PC-3 (cell line): ENCODE results near the gene REEP3. TPM values are rescaled to one million over a fixed set of nuclear protein-coding genes. Genes with fewer than 3 reads are reported as not detected.

ENCODE experiments used
- ATAC-seq: fragments of 200-7000 bp; cut with Tn5 transposase; 2 replicates; pipeline ENCODE4 v1.9.1; 2020; ENCODE audit warnings: mild to moderate bottlenecking, moderate library complexity
- BruUV-seq: library from RNA; stranded (reverse); fragments of 400-500 nt; replicated peaks from 2 replicates; lab custom pipeline; 2021; lab: Mats Ljungman, UMichigan
- CTCF ChIA-PET: fragments of 300-600 bp; sonication (Branson Sonifier 250); formaldehyde crosslinking; loops from one replicate; lab custom pipeline; 2022; ENCODE audit warnings: antibody characterized with exemption; lab: Charles Lee
- POLR2A ChIA-PET: fragments of 300-600 bp; sonication (Branson Sonifier 250); formaldehyde crosslinking; loops from one replicate; lab custom pipeline; 2022; ENCODE audit warnings: antibody characterized with exemption; ENCODE audit not compliant: unreplicated experiment; lab: Charles Lee
- DNase-seq: peaks from one replicate; pipeline ENCODE4 v3.0.0-alpha.2; 2015
- H2AFZ ChIP-seq: fragments of 300-600 bp; sonication (generic); 2 replicates; pipeline ENCODE4 v1.6.0; 2016; ENCODE audit warnings: antibody characterized with exemption, low read length
- H3F3A ChIP-seq: fragments of 300-600 bp; sonication (generic); one replicate; pipeline ENCODE4 v1.6.0; 2017; ENCODE audit warnings: antibody characterized with exemption, low read length, control low read depth, mild to moderate bottlenecking; ENCODE audit not compliant: unreplicated experiment
- H3K27ac ChIP-seq: fragments of 300-600 bp; sonication (generic); 2 replicates; pipeline ENCODE4 v1.5.1; 2016; ENCODE audit warnings: mild to moderate bottlenecking, low read length
- H3K27me3 ChIP-seq: fragments of 300-600 bp; sonication (generic); 2 replicates; pipeline ENCODE4 v1.6.1; 2016; ENCODE audit warnings: low read length, mixed read lengths
- H3K36me3 ChIP-seq: fragments of 300-600 bp; sonication (generic); 2 replicates; pipeline ENCODE4 v1.6.1; 2016; ENCODE audit warnings: low read depth, mixed run types, low read length, mixed read lengths
- H3K4me1 ChIP-seq: fragments of 300-600 bp; sonication (generic); 2 replicates; pipeline ENCODE4 v1.5.1; 2016; ENCODE audit warnings: low read length; ENCODE audit not compliant: insufficient read depth
- H3K4me2 ChIP-seq: fragments of 300-600 bp; sonication (generic); 2 replicates; pipeline ENCODE4 v1.6.0; 2016; ENCODE audit warnings: low read length
- H3K4me3 ChIP-seq: fragments of 300-600 bp; sonication (generic); 2 replicates; pipeline ENCODE4 v1.5.1; 2016; ENCODE audit warnings: mild to moderate bottlenecking, low read length, mixed read lengths
- H3K79me2 ChIP-seq: fragments of 300-600 bp; sonication (generic); 2 replicates; pipeline ENCODE4 v1.6.1; 2017; ENCODE audit warnings: low read length, mixed read lengths
- H3K9ac ChIP-seq: fragments of 300-600 bp; sonication (generic); 2 replicates; pipeline ENCODE4 v1.6.0; 2016; ENCODE audit warnings: mild to moderate bottlenecking, low read length
- H3K9me2 ChIP-seq: fragments of 300-600 bp; sonication (generic); replicated peaks from 2 replicates; pipeline ENCODE4 v1.6.1; 2016; ENCODE audit warnings: mixed run types, low read length, mixed read lengths
- H3K9me3 ChIP-seq: fragments of 300-600 bp; sonication (generic); 2 replicates; pipeline ENCODE4 v1.6.1; 2016; ENCODE audit warnings: low read length, mixed read lengths
- H4K20me1 ChIP-seq: fragments of 300-600 bp; sonication (generic); 2 replicates; pipeline ENCODE4 v1.6.1; 2016; ENCODE audit warnings: low read length, mixed read lengths
- CTCF ChIP-seq: fragments of 300-600 bp; sonication (generic); conservative IDR thresholded peaks from 2 replicates; pipeline ENCODE4 v1.5.1; 2017; ENCODE audit warnings: antibody characterized with exemption, low read depth, mild to moderate bottlenecking, low read length
- EZH2 ChIP-seq: fragments of 300-600 bp; sonication (generic); IDR thresholded peaks from one replicate; pipeline ENCODE4 v1.6.1; 2017; ENCODE audit warnings: antibody characterized with exemption, mild to moderate bottlenecking, low read length; ENCODE audit not compliant: unreplicated experiment
- EZH2phosphoT487 ChIP-seq: fragments of 300-600 bp; sonication (generic); IDR thresholded peaks from 2 replicates; pipeline ENCODE4 v1.6.1; 2018; ENCODE audit warnings: mild to moderate bottlenecking, antibody characterized with exemption, low read length, borderline replicate concordance
- intact Hi-C: fragments of 100-400 bp; cut with micrococcal nuclease; formaldehyde crosslinking; loops from 2 replicates; pipeline ENCODE4 v1.9.0; 2023
- total RNA-seq: library from RNA; depleted of rRNA; stranded (reverse); fragments of >200 nt; gene quantifications from 2 replicates; pipeline ENCODE4 v1.2.3, GENCODE V29; 2014

REEP3 gene
- total RNA-seq, 1 experiment from 2014 or later, result 75.2 TPM

GRCh38 chr10:63521416-63522276 lies 445 bp downstream of the REEP3 start:
- H3K9me3 ChIP-seq, result no peaks in the 10 kb centered on the region
- H3K36me3 ChIP-seq, result 0 out of 2 replicates have a peak, but pooled peaks cover 6% of the 10 kb centered on the region
- peak overlapping the region; percentile 85 for H3K27ac ChIP-seq
- ATAC-seq (peak; percentile 58), DNase-seq (peak; percentile 94)
- peak overlapping the region; percentile 86 for H3K4me2 ChIP-seq
- H3K4me1 ChIP-seq, result peaks cover 65% of the 10 kb centered on the region
- no TSS peak for BruUV-seq
- H4K20me1 ChIP-seq, result peaks cover 36% of the 10 kb centered on the region
- peak overlapping the region; percentile 91 for H3K9ac ChIP-seq
- peak overlapping the region; percentile 69 for H2AFZ ChIP-seq
- no peaks in the 10 kb centered on the region for H3K27me3 ChIP-seq
- H3K4me3 ChIP-seq, result peak overlapping the region; percentile 75
- POLR2A ChIA-PET, result interaction anchor here (0.6 to 1.1 kb wide), 7 partner anchors 32 to 315 kb away, joined by 3 to 8 read pairs (median 5); no protein-coding TSS in a partner anchor
- intact Hi-C loops, result loop anchor here (1.0 to 5.0 kb wide), 5 partner anchors 66 to 305 kb away; no protein-coding TSS in a partner anchor
- H3F3A ChIP-seq, result peaks cover 10% of the 10 kb centered on the region
- no peaks in the 10 kb centered on the region for H3K9me2 ChIP-seq
- TF ChIP-seq CTCF (no peak), EZH2 (no peak), EZH2phosphoT487 (no peak)
- peaks cover 92% of the 10 kb centered on the region for H3K79me2 ChIP-seq
- CTCF ChIA-PET, result no interaction called here

DNA sequence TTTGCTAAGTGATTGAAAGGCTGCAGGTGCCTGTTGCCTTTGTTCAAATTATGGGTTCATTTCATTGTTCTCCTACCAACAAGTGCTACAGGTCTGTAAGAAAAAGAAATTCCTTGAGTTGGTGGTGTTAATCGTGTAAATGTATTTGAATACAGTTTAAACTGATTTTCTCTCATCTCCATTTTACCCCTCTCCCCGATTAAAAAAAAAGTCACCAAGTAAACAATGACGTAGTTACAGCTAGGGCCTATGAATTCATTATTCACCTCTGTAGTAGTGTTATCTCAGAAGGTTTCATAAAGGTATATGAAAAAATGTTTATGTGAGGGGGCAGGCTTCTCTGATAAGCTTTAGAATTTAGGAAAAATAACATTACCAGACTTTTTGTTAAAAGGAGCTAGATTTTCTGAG lies 1.1 kb downstream of the REEP3 start:
- no peak for ATAC-seq

More for the DNA sequence above, 1.1 kb downstream of the REEP3 start:
- 0 out of 2 replicates have a peak, but pooled peaks cover 11% of the 10 kb centered on the region for H3K36me3 ChIP-seq
- H3K27me3 ChIP-seq, result no peaks in the 10 kb centered on the region
- intact Hi-C loops, result loop anchor here (2.0 to 5.0 kb wide), 2 partner anchors 65 to 253 kb away; no protein-coding TSS in a partner anchor
- H3K27ac ChIP-seq, result peak overlapping the region; percentile 85
- peaks cover 59% of the 10 kb centered on the region for H3K4me1 ChIP-seq
- no peaks in the 10 kb centered on the region for H3K9me3 ChIP-seq
- H4K20me1 ChIP-seq, result peaks cover 35% of the 10 kb centered on the region
- POLR2A ChIA-PET, result interaction anchor here (0.6 to 1.1 kb wide), 6 partner anchors 31 to 316 kb away, joined by 3 to 8 read pairs (median 4); no protein-coding TSS in a partner anchor
- DNase-seq, result peak; percentile 71
- H3F3A ChIP-seq, result peaks cover 10% of the 10 kb centered on the region
- peak overlapping the region; percentile 91 for H3K9ac ChIP-seq
- CTCF ChIA-PET, result no interaction called here
- BruUV-seq, result TSS peak; percentile 55
- H3K4me2 ChIP-seq, result peak overlapping the region; percentile 86
- peak overlapping the region; percentile 75 for H3K4me3 ChIP-seq
- TF ChIP-seq CTCF (no peak), EZH2phosphoT487 (no peak), EZH2 (no peak)
- peaks cover 92% of the 10 kb centered on the region for H3K79me2 ChIP-seq
- H2AFZ ChIP-seq, result peak overlapping the region; percentile 69
- no peaks in the 10 kb centered on the region for H3K9me2 ChIP-seq
